Measurements from ENCODE around the gene SLC6A7.

GRCh38 chr5:150140830-150141229 lies 49.0 kb upstream of the SLC6A7 start:
- TF ChIP-seq CTCF (IDR thresholded peaks at IDR 0.05): no peak
- no peak for TF ChIP-seq POLR2A (IDR thresholded peaks at IDR 0.05)
